HG03025 (cell line): ENCODE measurements around the gene CMTR1.

Experiments used
- ATAC-seq: cut with Tn5 transposase; IDR thresholded peaks from one replicate; pipeline ENCODE4 v1.9.1; 2021; ENCODE audit warnings: mild to moderate bottlenecking, moderate library complexity; ENCODE audit not compliant: unreplicated experiment, low FRiP score

The CMTR1 gene

DNA sequence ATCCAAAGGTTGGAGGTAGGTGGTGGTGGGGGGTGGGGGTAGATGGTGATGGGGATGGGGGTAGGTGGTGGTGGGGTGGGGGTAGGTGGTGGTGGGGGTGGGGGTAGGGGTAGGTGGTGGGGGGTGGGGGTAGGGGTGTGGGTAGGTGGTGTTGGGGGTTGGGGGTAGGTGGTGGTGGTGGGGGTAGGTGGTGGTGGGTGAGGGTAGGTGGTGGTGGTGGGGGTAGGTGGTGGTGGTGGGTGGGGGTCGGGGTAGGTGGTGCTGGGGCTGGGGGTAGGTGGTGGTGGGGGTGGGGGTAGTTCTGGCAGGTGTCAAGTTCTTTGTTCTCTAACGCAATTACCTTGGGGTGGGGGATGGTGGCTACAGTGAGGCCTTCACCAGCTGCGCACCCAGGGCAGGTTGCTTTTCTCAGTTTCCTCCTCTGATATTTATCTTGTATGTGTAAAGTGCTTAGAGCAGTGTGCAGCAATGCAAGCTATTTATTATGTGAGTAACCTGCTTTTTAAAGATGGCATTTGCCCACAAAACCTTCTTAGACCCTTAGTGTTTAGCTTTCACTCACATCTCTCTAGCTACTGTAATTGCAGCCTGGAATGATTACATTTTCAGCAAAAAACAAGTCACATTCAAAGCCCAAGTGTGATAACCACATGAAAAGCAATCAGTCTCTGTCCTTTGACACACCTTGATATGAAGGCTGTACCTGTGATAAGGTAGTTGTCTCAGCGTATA is 74.8 kb downstream of the CMTR1 start:
- ATAC-seq, result no peak

GRCh38 chr6:37511201-37511600 is 78.2 kb downstream of the CMTR1 start:
- ATAC-seq, result no peak

DNA sequence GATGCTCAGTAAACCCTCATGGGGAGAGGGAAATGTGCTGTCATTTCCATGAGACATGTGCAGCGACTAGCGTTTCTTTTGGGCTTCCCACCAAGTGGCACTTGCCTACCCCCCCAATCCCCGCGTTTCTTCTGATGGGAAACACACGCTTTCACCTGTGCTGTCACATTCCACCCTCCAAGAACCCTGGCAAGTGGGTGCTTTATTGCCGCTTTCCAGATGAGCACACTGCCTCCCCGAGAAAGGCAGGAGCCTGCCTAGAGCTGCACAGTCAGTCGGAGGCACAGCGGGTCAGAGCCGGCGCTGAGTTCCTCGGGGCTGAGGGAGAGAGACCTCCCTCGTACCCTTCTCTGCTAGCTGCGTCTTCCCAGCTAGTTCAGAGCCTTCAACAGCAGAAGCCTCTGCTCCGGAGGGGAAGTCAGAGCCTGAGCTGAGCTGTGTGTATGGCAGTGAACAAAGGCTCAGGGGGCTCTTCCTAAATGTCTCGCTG is 78.9 kb downstream of the CMTR1 start:
- no peak for ATAC-seq

- no peak for ATAC-seq
Measured at GRCh38 chr6:37512400-37513011, 79.5 kb downstream of the CMTR1 start.

- ATAC-seq, result no peak
Measured at GRCh38 chr6:37513155-37513554, 80.1 kb downstream of the CMTR1 start.

GRCh38 chr6:37513576-37513975 is 80.6 kb downstream of the CMTR1 start:
- no peak for ATAC-seq

DNA sequence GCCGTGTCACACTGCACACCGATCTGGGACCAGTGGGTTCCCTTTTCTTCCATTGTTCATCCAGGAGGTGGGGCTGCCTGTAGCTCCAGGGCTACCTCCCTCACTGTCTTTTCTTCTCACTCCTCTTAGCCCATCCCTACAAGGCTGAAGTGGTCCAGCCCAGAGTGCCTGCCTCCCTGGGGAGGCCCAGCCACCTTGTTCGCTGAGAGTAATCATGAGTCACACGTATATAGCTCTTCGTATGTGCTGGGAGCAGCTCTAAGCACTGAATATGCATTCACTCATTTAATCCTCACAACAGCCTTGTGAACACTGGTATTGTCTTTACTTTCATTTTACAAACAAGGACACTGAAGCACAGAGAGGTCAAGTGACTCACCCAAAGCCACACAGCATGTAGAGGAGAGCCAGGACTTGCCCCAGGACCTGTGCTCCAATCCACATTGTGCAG is 81.3 kb downstream of the CMTR1 start:
- ATAC-seq, result no peak

DNA sequence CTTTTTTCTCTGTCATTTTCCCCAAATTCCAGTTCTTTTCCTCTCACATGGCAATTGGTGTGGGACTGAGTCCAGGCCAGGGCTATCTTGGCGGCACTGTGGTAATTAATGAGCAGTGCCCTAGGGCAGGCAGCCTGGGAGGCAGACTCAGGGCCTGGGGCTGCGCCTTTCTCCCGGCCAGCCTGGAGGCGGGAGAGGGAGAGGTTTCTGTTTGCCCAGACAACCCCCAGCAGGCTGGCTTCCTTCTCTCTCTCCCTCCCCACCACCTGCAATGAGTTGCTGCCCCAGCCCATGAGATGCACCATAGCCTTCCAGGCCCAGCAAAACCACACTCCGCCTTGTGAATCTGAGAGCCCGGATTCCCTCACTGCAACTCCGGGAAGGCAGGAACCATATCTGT is 81.8 kb downstream of the CMTR1 start:
- no peak for ATAC-seq

- ATAC-seq, result no peak
Measured at GRCh38 chr6:37515712-37516075, 82.7 kb downstream of the CMTR1 start.

DNA sequence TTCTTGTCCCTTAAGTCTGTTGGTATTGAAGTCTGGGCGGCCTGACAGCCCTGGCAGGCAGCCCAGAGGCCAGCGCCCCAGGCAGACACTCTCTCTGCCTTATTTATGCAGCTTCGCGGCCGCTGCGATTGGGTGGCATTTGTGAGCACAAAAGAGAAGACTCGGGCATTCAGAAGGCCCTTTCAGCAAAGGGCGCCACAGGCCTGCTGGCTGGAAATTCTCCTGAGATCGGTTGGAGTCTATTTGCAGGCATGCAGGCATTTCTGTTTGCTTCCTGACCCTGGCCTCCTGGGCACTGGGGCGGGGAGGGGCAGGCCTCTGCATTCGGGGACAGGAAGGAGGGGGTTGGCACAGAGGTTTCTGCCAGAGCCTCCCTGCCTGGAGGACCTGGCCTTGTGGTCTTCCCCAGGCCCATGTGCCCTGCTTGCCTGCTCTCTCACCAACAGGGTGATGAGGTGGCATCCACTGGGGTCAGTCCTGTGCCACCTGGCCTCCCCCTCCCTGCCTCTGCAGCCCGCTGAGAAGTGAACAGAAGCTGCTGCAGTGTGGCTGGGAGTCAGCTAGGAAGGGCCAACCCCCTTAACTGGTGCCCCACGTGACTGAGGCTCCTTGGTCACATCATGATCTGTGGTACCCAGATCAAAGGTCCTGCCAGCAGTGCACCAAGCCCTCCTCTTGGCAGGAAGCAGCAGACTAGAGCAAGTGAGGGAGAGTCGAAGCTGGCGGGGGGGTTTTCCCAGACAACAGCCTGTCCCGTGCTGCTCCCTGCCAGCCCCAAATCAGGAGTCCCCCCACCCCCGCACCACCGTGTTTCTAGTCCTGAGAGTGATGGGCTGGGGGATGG is 83.3 kb downstream of the CMTR1 start:
- no peak for ATAC-seq

GRCh38 chr6:37516920-37517405 is 83.9 kb downstream of the CMTR1 start:
- ATAC-seq, result no peak

DNA sequence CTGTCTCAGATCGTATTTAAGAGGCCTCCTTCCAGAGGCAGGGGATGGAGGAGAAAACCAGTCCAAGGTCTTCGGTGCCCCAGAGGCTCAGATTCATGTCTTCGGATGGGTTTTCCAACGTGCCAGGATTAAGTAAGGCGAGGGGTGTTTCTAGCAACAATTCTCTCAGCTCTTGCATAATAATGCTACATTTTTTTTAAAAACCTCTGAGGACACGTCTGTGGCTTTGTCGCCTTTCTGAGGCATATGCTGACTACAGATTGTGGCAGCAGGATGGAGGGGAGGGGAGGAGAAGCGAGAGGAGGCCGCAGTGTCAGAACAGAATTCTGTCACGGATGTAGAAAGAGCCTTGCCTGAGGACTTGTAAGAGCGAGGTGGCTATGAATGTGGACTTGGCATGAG is 84.4 kb downstream of the CMTR1 start:
- ATAC-seq, result peak; percentile 47

DNA sequence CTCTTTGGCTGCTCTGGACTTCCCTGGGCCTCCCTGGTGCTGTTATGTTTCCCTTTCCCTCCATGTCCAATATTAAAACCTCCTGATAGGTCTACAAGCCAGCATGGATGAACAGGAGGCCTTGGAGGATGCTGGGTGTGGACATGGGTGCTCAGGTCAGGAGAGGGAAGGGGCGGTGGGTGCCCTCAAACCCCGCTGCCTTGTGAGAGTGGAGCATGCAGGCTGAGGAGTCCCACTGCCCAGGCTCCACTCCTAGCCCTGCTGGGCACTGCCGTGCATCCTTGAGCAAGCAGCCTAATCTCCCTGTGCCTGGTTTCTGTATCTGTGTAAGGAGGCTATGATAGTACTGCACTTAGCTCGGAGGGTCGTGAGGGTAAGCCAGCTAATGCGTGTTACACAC is 85.1 kb downstream of the CMTR1 start:
- ATAC-seq, result no peak

DNA sequence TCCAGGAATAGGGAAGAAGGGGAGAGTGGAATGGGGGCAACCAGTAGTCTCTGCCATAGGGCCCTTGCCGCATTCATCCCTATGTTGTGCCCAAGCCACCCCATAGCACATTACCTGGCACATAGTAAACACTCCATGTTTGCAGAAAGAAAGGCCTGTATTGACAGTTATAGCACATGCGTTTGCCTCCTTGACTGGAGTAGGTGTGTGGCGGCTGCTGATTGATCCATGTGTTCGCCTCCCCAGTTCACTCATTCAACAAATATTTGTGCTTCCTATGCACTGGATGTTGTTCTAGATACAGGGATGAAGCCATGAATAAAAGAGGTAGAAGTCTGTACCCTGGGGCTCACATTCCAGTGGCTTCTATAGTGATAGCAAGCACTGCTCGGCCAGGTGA is 86.4 kb downstream of the CMTR1 start:
- ATAC-seq, result no peak

DNA sequence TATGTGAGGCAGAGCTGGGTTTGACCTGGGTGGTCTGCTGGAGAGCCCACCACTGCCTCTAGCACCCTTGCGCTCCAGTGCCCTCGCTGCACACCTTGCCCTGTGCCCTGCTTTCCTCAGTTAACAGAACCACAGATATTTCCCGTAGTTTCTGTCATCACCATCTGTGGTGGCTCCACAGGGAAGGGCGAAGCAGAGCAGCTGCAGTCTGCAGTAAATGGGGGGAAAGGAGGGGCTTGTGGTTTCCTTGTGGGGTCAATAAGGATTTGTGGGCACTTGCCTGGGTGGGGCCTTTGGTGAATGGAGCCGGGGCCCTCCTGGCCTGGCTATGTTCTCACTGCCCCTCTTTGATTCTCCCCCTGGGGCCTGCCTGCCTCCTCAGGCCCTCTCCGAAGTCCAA is 87.9 kb downstream of the CMTR1 start:
- ATAC-seq, result no peak

DNA sequence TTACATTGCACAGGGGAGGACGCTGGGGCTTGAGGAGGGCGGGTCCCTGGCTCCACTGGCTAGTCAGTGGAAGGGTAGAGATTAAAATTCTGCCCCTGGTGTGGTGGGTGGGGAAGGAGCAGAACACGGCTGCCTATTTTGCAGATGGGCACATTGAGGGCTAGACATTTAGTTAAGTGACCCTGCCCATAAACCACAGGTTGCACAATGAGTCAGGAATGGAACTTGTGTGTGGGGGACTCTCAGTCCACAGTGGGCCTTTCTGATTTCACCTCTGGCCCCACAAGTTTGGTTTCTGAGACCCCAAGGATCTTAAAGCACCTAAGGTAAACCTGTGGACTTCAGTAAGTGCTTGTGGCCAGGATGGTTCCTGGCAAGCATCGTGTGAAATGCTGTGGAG is 88.7 kb downstream of the CMTR1 start:
- no peak for ATAC-seq

- no peak for ATAC-seq
Measured at GRCh38 chr6:37522836-37523235, 89.8 kb downstream of the CMTR1 start.

- ATAC-seq, result no peak
Measured at GRCh38 chr6:37523412-37523811, 90.4 kb downstream of the CMTR1 start.

- ATAC-seq, result no peak
Measured at GRCh38 chr6:37524025-37524969, 91.3 kb downstream of the CMTR1 start.

DNA sequence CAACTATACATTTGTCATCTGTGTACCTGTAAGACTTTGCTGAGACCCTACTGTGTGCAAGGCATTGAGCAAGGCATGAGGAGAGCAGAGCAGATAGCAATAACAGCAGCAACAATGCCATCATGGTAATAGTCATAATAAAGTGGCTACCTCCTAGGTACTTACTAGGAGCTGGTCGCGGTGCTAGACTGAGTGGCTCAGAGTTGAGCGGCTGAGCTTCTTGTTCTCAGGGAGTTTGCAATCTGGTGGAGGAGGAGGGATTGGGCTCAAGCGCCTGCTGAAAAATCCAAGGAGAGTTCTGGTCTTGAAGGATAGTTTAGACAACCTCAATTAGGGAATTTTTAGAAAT is 91.9 kb downstream of the CMTR1 start:
- no peak for ATAC-seq
